Measurements from ENCODE around the gene CSN1S1.

- TF ChIP-seq POLR2A (IDR thresholded peaks at IDR 0.05; ENCODE audit: low read depth, low read length) = no peak
- no peak for TF ChIP-seq TAF1 (IDR thresholded peaks at IDR 0.05; ENCODE audit: low read depth, low read length)
- TF ChIP-seq POLR2AphosphoS5 (IDR thresholded peaks at IDR 0.05; ENCODE audit: low read depth, low read length) = no peak
- no peak for TF ChIP-seq SPI1 (IDR thresholded peaks at IDR 0.05; ENCODE audit: low read depth, low read length)
- no peak for TF ChIP-seq POU2F2 (IDR thresholded peaks at IDR 0.05; ENCODE audit: low read depth, low read length)
Measured at GRCh38 chr4:69974631-69975030, 43.8 kb downstream of the CSN1S1 start.

Data from GM12891 (cell line).